ENCODE results near the gene RENBP. TPM values are rescaled to one million over a fixed set of nuclear protein-coding genes. Genes with fewer than 3 reads are reported as not detected.

Gene RENBP
- total and polyA plus RNA-seq, 4 experiments from 2014 or later: 0.65 to 21.3 (median 17.2) TPM; not detected in 1

- H3K27ac Mint-ChIP-seq: peak overlapping the region; percentile 94 to 99 (median 96)
- H3K4me1 Mint-ChIP-seq: peaks cover 13 to 44% (median 29%) of the 10 kb centered on the region in 4 donors
- H3K9me3 Mint-ChIP-seq: no peaks in the 10 kb centered on the region
- peaks cover 9 to 18% of the 10 kb centered on the region in 2 donors for H3K36me3 Mint-ChIP-seq
- peaks cover 44% of the 10 kb centered on the region for H3K4me1 ChIP-seq (ENCODE audit: insufficient read depth, low read length)
- peak overlapping the region; percentile 99 for H3K27ac ChIP-seq (ENCODE audit: low read depth, low read length)
- intact Hi-C loops (cut with micrococcal nuclease): no loop called here
- H3K27me3 Mint-ChIP-seq: peaks cover 0 to 1% of the 10 kb centered on the region in 2 donors
- no peaks in the 10 kb centered on the region for H3K27me3 ChIP-seq (ENCODE audit: insufficient read depth, low read length)
- no peaks in the 10 kb centered on the region for H3K9me3 ChIP-seq (ENCODE audit: control insufficient read depth in 1 of 2, low read length in 2 of 2)
- ChIA-PET CTCF (ENCODE audit: partially characterized antibody) (interaction anchor here (1.0 to 6.1 kb wide), 9 partner anchors 15 to 204 kb away, joined by 3 to 31 read pairs (median 6); partner anchors contain the start of genes ARHGAP4 and PLXNB3), POLR2A (ENCODE audit: partially characterized antibody) (interaction anchor here (0.8 to 10.3 kb wide), 14 partner anchors 13 to 430 kb away, joined by 3 to 176 read pairs (median 6); partner anchors contain the start of genes ARHGAP4, AVPR2, IDH3G and IRAK1)
- peak overlapping the region; percentile 92 to 100 (median 100) for H3K4me3 Mint-ChIP-seq
- peaks cover 15% of the 10 kb centered on the region for H3K36me3 ChIP-seq (ENCODE audit: insufficient read depth, low read length)
- peak; percentile 42 to 70 (median 50) for DNase-seq
- peak overlapping the region; percentile 42 to 90 for H3K4me3 ChIP-seq (ENCODE audit: low read length in 2 of 2)
These were observed 23.2 kb upstream of the RENBP start for GRCh38 chrX:153967536-153968224.

GRCh38 chrX:153966841-153967535 lies 22.5 kb upstream of the RENBP start:
- POLR2A ChIA-PET (ENCODE audit: partially characterized antibody): interaction anchor here (0.9 to 10.3 kb wide), 13 partner anchors 13 to 431 kb away, joined by 3 to 176 read pairs (median 5); partner anchors contain the start of genes ARHGAP4, AVPR2, IDH3G and IRAK1
- Histone ChIP-seq H3K9me3 (ENCODE audit: control insufficient read depth in 1 of 2, low read length in 2 of 2) (no peaks in the 10 kb centered on the region), H3K4me1 (ENCODE audit: insufficient read depth, low read length) (peaks cover 44% of the 10 kb centered on the region), H3K36me3 (ENCODE audit: insufficient read depth, low read length) (peaks cover 22% of the 10 kb centered on the region), H3K27ac (ENCODE audit: low read depth, low read length) (peak overlapping the region; percentile 99), H3K4me3 (ENCODE audit: low read length in 2 of 2) (peak overlapping the region; percentile 24 to 90), H3K27me3 (ENCODE audit: insufficient read depth, low read length) (no peaks in the 10 kb centered on the region)
- intact Hi-C loops (cut with micrococcal nuclease): no loop called here
- Mint-ChIP-seq H3K4me1 (peaks cover 13 to 44% (median 29%) of the 10 kb centered on the region in 4 donors), H3K4me3 (peak overlapping the region; percentile 92 to 100 (median 100)), H3K36me3 (peaks cover 16 to 18% of the 10 kb centered on the region in 2 donors), H3K27ac (peak overlapping the region; percentile 94 to 99 (median 96)), H3K9me3 (no peaks in the 10 kb centered on the region), H3K27me3 (peaks cover 0 to 1% of the 10 kb centered on the region in 2 donors)
- CTCF ChIA-PET (ENCODE audit: partially characterized antibody): interaction anchor here (1.0 to 6.1 kb wide), 7 partner anchors 14 to 407 kb away, joined by 3 to 31 read pairs (median 12); partner anchors contain the start of genes ARHGAP4 and PLXNB3
- peak in 1 of 5 donors; percentile 74 for DNase-seq

- Histone ChIP-seq H3K27me3 (ENCODE audit: insufficient read depth, low read length) (no peaks in the 10 kb centered on the region), H3K36me3 (ENCODE audit: insufficient read depth, low read length) (peaks cover 29% of the 10 kb centered on the region), H3K27ac (ENCODE audit: low read depth, low read length) (peak overlapping the region; percentile 99), H3K9me3 (ENCODE audit: control insufficient read depth in 1 of 2, low read length in 2 of 2) (no peaks in the 10 kb centered on the region), H3K4me1 (ENCODE audit: insufficient read depth, low read length) (peaks cover 44% of the 10 kb centered on the region), H3K4me3 (ENCODE audit: low read length in 2 of 2) (no peak overlapping the region)
- Mint-ChIP-seq H3K27me3 (no peaks in the 10 kb centered on the region), H3K36me3 (peaks cover 14 to 21% of the 10 kb centered on the region in 2 donors), H3K27ac (peak overlapping the region in 5 of 7 donors; percentile 94 to 98 (median 95)), H3K4me3 (peak overlapping the region in 7 of 8 donors; percentile 21 to 100 (median 100)), H3K9me3 (no peaks in the 10 kb centered on the region), H3K4me1 (peaks cover 13 to 44% (median 27%) of the 10 kb centered on the region in 4 donors)
- no peak for DNase-seq
- POLR2A ChIA-PET (ENCODE audit: partially characterized antibody): interaction anchor here (0.6 to 10.3 kb wide), 12 partner anchors 12 to 432 kb away, joined by 3 to 176 read pairs (median 5); partner anchors contain the start of genes ARHGAP4, AVPR2, IDH3G and RPL10
- CTCF ChIA-PET (ENCODE audit: partially characterized antibody): interaction anchor here (0.6 to 6.1 kb wide), 7 partner anchors 13 to 407 kb away, joined by 3 to 31 read pairs (median 12); partner anchors contain the start of genes ARHGAP4 and PLXNB3
- intact Hi-C loops (cut with micrococcal nuclease): no loop called here
These were observed 21.8 kb upstream of the RENBP start for GRCh38 chrX:153966283-153966688.

- H3K27me3 ChIP-seq (ENCODE audit: insufficient read depth, low read length): no peaks in the 10 kb centered on the region
- DNase-seq: peak in 1 of 5 donors; percentile 3
- no peaks in the 10 kb centered on the region for H3K27me3 Mint-ChIP-seq
- peaks cover 44% of the 10 kb centered on the region for H3K4me1 ChIP-seq (ENCODE audit: insufficient read depth, low read length)
- H3K36me3 ChIP-seq (ENCODE audit: insufficient read depth, low read length): peaks cover 34% of the 10 kb centered on the region
- H3K4me3 Mint-ChIP-seq: peak overlapping the region in 2 of 8 donors; percentile 13 to 44
- H3K36me3 Mint-ChIP-seq: peaks cover 17 to 29% of the 10 kb centered on the region in 2 donors
- no peak overlapping the region for H3K4me3 ChIP-seq (ENCODE audit: low read length in 2 of 2)
- H3K27ac ChIP-seq (ENCODE audit: low read depth, low read length): no peak overlapping the region
- peak overlapping the region in 4 of 7 donors; percentile 36 to 97 (median 61) for H3K27ac Mint-ChIP-seq
- H3K9me3 ChIP-seq (ENCODE audit: control insufficient read depth in 1 of 2, low read length in 2 of 2): no peaks in the 10 kb centered on the region
- CTCF ChIA-PET (ENCODE audit: partially characterized antibody): interaction anchor here (2.5 kb wide), 1 partner anchor 18 kb away, joined by 6 read pairs; no protein-coding TSS in a partner anchor
- POLR2A ChIA-PET (ENCODE audit: partially characterized antibody): interaction anchor here (10.3 kb wide), 1 partner anchor 40 kb away, joined by 176 read pairs; the partner anchor contains the start of gene ARHGAP4
- no peaks in the 10 kb centered on the region for H3K9me3 Mint-ChIP-seq
- intact Hi-C loops (cut with micrococcal nuclease): no loop called here
- peaks cover 13 to 44% (median 27%) of the 10 kb centered on the region in 4 donors for H3K4me1 Mint-ChIP-seq
These were observed 21.0 kb upstream of the RENBP start for GRCh38 chrX:153965406-153965805.

- no peaks in the 10 kb centered on the region for H3K9me3 Mint-ChIP-seq
- Histone ChIP-seq H3K27ac (ENCODE audit: low read depth, low read length) (no peak overlapping the region), H3K4me1 (ENCODE audit: insufficient read depth, low read length) (peaks cover 44% of the 10 kb centered on the region), H3K4me3 (ENCODE audit: low read length in 2 of 2) (no peak overlapping the region), H3K9me3 (ENCODE audit: control insufficient read depth in 1 of 2, low read length in 2 of 2) (no peaks in the 10 kb centered on the region), H3K27me3 (ENCODE audit: insufficient read depth, low read length) (no peaks in the 10 kb centered on the region), H3K36me3 (ENCODE audit: insufficient read depth, low read length) (peaks cover 43% of the 10 kb centered on the region)
- intact Hi-C loops (cut with micrococcal nuclease): no loop called here
- POLR2A ChIA-PET (ENCODE audit: partially characterized antibody): no interaction called here
- CTCF ChIA-PET (ENCODE audit: partially characterized antibody): interaction anchor here (2.5 kb wide), 1 partner anchor 17 kb away, joined by 6 read pairs; no protein-coding TSS in a partner anchor
- no peak overlapping the region for H3K27ac Mint-ChIP-seq
- peaks cover 13 to 39% (median 27%) of the 10 kb centered on the region in 4 donors for H3K4me1 Mint-ChIP-seq
- peak in 1 of 5 donors; percentile 14 for DNase-seq
- H3K36me3 Mint-ChIP-seq: peaks cover 19 to 39% of the 10 kb centered on the region in 2 donors
- no peaks in the 10 kb centered on the region for H3K27me3 Mint-ChIP-seq
- no peak overlapping the region for H3K4me3 Mint-ChIP-seq
These were observed 19.7 kb upstream of the RENBP start for GRCh38 chrX:153964105-153964504.

GRCh38 chrX:153963546-153963945 lies 19.1 kb upstream of the RENBP start:
- Histone ChIP-seq H3K4me3 (ENCODE audit: low read length in 2 of 2) (no peak overlapping the region), H3K27me3 (ENCODE audit: insufficient read depth, low read length) (no peaks in the 10 kb centered on the region), H3K27ac (ENCODE audit: low read depth, low read length) (no peak overlapping the region), H3K36me3 (ENCODE audit: insufficient read depth, low read length) (peaks cover 48% of the 10 kb centered on the region), H3K9me3 (ENCODE audit: control insufficient read depth in 1 of 2, low read length in 2 of 2) (no peaks in the 10 kb centered on the region), H3K4me1 (ENCODE audit: insufficient read depth, low read length) (peaks cover 39% of the 10 kb centered on the region)
- Mint-ChIP-seq H3K27ac (no peak overlapping the region), H3K4me1 (peaks cover 13 to 37% (median 25%) of the 10 kb centered on the region in 4 donors), H3K36me3 (peaks cover 19 to 39% of the 10 kb centered on the region in 2 donors), H3K4me3 (no peak overlapping the region), H3K9me3 (no peaks in the 10 kb centered on the region), H3K27me3 (no peaks in the 10 kb centered on the region)
- ChIA-PET POLR2A (ENCODE audit: partially characterized antibody) (no interaction called here), CTCF (ENCODE audit: partially characterized antibody) (interaction anchor here (0.6 to 2.5 kb wide), 2 partner anchors 17 to 208 kb away, joined by 3 to 6 read pairs; no protein-coding TSS in a partner anchor)
- DNase-seq: no peak
- intact Hi-C loops (cut with micrococcal nuclease): no loop called here
